Fibroblast of mammary gland (primary cell): ENCODE data around the gene SNRNP48.

Experiments
- DNase-seq: peaks from one replicate; pipeline ENCODE4 v3.0.0-alpha.2; 2010; ENCODE audit warnings: low read depth
- H3K4me3 ChIP-seq: 2 replicates; pipeline ENCODE4 v1.5.1; 2011; ENCODE audit warnings: low read depth, mild to moderate bottlenecking, low read length, moderate library complexity; ENCODE audit not compliant: control insufficient read depth
- CTCF ChIP-seq: conservative IDR thresholded peaks from 2 replicates; pipeline ENCODE4 v1.5.1; 2011; ENCODE audit warnings: low read depth, low read length, inconsistent platforms; ENCODE audit not compliant: control insufficient read depth, insufficient read depth

The SNRNP48 gene

GRCh38 chr6:7543789-7544424, 46.1 kb upstream of the SNRNP48 start:
- H3K4me3 ChIP-seq = no peak overlapping the region
- no peak for TF ChIP-seq CTCF
- no peak for DNase-seq

- DNase-seq = no peak
- TF ChIP-seq CTCF = no peak
- H3K4me3 ChIP-seq = no peak overlapping the region
Measured at GRCh38 chr6:7544597-7544996, 45.4 kb upstream of the SNRNP48 start.

- TF ChIP-seq CTCF = no peak
- H3K4me3 ChIP-seq = no peak overlapping the region
- no peak for DNase-seq
Measured at GRCh38 chr6:7545316-7546019, 44.5 kb upstream of the SNRNP48 start.

- H3K4me3 ChIP-seq = no peak overlapping the region
- no peak for TF ChIP-seq CTCF
- no peak for DNase-seq
Measured at GRCh38 chr6:7546020-7546369, 44.0 kb upstream of the SNRNP48 start.

GRCh38 chr6:7546383-7546782, 43.6 kb upstream of the SNRNP48 start:
- DNase-seq = no peak
- no peak overlapping the region for H3K4me3 ChIP-seq
- no peak for TF ChIP-seq CTCF

GRCh38 chr6:7546896-7547295, 43.1 kb upstream of the SNRNP48 start:
- no peak overlapping the region for H3K4me3 ChIP-seq
- DNase-seq = no peak
- TF ChIP-seq CTCF = no peak
